Measurements from ENCODE around the gene TDRD12.
"Not testable (repeated sequence)": the region's sequence is repeated elsewhere in the genome, so short reads cannot be mapped to it uniquely, and the experiment has no call there.

Gene TDRD12

DNA sequence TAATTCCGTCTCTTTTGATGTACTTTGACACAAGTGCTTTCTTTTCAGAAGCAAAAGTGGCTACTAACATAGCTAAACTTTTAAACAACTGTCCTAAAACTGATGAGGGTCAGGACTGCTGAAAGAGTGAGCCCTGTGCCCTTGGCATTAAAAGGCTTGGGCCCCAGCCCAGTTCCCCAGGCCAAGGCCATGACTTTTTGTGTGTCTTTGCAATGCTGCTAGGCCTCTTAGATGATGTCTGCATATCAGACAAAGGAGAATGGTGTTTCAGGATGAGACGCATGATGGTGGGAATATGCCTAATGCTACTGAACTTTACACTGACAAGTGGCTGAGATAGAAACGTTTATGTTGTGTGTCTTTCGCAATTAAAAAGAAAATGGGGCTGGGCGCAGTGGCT lies 112.0 kb downstream of the TDRD12 start:
- H3K27me3 ChIP-seq (ENCODE audit: control insufficient read depth in 1 of 2, insufficient read depth in 2 of 2, low read length in 2 of 2): no peaks in the 10 kb centered on the region
- H3K9me3 ChIP-seq (ENCODE audit: control insufficient read depth in 2 of 2, low read length in 2 of 2): no peaks in the 10 kb centered on the region
- H3K27ac ChIP-seq (ENCODE audit: low read length): no peak overlapping the region
- H3K4me1 ChIP-seq (ENCODE audit: control insufficient read depth, insufficient read depth, low read length): no peaks in the 10 kb centered on the region
- no peak overlapping the region for H3K9ac ChIP-seq (ENCODE audit: low read length in 2 of 2)
- H3K4me3 ChIP-seq (ENCODE audit: low read length in 2 of 2): no peak overlapping the region
- peaks cover 0 to 2% of the 10 kb centered on the region in 2 donors for H3K36me3 ChIP-seq (ENCODE audit: control insufficient read depth in 2 of 2, insufficient read depth in 2 of 2, low read length in 2 of 2)

DNA sequence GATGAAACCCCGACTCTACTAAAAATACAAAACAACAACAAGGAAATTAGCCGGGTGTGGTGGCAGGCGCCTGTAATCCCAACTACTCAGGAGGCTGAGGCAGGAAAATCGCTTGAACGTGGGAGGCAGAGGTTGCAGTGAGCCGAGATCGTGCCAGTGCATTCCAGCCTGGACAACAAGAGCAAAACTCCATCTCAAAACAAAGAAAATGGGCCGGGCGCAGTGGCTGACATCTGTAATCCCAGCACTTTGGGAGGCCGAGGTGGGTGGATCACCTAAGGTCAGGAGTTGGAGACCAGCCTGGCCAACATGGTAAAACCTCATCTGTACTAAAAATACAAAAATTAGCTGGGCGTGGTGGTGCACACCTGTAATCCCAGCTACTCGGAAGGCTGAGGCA lies 112.5 kb downstream of the TDRD12 start:
- not testable (repeated sequence) for H3K27me3 ChIP-seq (ENCODE audit: control insufficient read depth in 1 of 2, insufficient read depth in 2 of 2, low read length in 2 of 2); H3K4me3 ChIP-seq (ENCODE audit: low read length in 2 of 2); H3K27ac ChIP-seq (ENCODE audit: low read length); H3K4me1 ChIP-seq (ENCODE audit: control insufficient read depth, insufficient read depth, low read length); H3K9ac ChIP-seq (ENCODE audit: low read length in 2 of 2); H3K36me3 ChIP-seq (ENCODE audit: control insufficient read depth in 2 of 2, insufficient read depth in 2 of 2, low read length in 2 of 2); H3K9me3 ChIP-seq (ENCODE audit: control insufficient read depth in 2 of 2, low read length in 2 of 2)

DNA sequence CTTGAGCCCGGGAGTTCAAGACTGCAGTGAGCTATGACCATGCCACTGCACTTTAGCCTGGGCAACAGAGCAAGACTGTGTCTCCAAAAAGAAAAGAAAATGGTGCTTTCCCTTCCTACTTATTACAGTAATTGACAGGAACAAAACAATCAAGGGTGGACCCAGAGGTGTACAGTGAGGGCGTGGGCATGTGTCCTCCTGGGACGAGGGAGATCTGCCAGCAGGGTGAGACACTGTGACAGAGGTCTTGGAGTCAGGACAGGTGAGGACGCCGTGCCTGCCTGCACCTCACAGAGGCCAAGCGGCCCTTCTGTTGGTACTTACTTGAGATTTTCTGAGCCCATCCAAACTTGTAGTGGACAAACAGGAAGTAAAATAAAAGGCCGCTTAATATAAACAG lies 113.3 kb downstream of the TDRD12 start:
- not testable (repeated sequence) for H3K27me3 ChIP-seq (ENCODE audit: control insufficient read depth in 1 of 2, insufficient read depth in 2 of 2, low read length in 2 of 2); H3K9me3 ChIP-seq (ENCODE audit: control insufficient read depth in 2 of 2, low read length in 2 of 2); H3K4me1 ChIP-seq (ENCODE audit: control insufficient read depth, insufficient read depth, low read length); H3K36me3 ChIP-seq (ENCODE audit: control insufficient read depth in 2 of 2, insufficient read depth in 2 of 2, low read length in 2 of 2); H3K9ac ChIP-seq (ENCODE audit: low read length in 2 of 2); H3K4me3 ChIP-seq (ENCODE audit: low read length in 2 of 2); H3K27ac ChIP-seq (ENCODE audit: low read length)

GRCh38 chr19:32833388-32833787 lies 113.8 kb downstream of the TDRD12 start:
- not testable (repeated sequence) for H3K4me1 ChIP-seq (ENCODE audit: control insufficient read depth, insufficient read depth, low read length); H3K27ac ChIP-seq (ENCODE audit: low read length); H3K4me3 ChIP-seq (ENCODE audit: low read length in 2 of 2); H3K36me3 ChIP-seq (ENCODE audit: control insufficient read depth in 2 of 2, insufficient read depth in 2 of 2, low read length in 2 of 2); H3K9me3 ChIP-seq (ENCODE audit: control insufficient read depth in 2 of 2, low read length in 2 of 2); H3K27me3 ChIP-seq (ENCODE audit: control insufficient read depth in 1 of 2, insufficient read depth in 2 of 2, low read length in 2 of 2); H3K9ac ChIP-seq (ENCODE audit: low read length in 2 of 2)

GRCh38 chr19:32837531-32837930 lies 118.0 kb downstream of the TDRD12 start:
- peaks cover 0 to 9% of the 10 kb centered on the region in 2 donors for H3K9me3 ChIP-seq (ENCODE audit: control insufficient read depth in 2 of 2, low read length in 2 of 2)

DNA sequence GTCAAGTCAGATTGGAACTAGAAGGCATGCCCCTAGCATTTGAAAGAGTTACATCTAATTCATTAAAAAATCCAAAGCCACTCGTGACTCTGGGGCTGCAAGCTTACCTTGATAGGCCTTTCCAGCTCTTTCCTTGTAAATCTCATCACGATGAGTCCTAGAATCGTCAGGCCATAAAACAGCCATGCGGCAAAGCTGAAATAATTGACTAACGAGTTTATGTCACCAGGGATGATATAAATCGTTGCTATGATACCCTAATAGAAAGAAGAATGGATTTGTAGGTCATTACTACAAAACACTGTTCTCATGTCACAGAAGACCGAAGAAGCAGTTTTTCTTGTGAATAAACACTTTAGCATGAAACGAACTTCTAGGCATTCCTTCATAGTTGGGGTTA lies 122.5 kb downstream of the TDRD12 start:
- Histone ChIP-seq H3K4me1 (ENCODE audit: control insufficient read depth, insufficient read depth, low read length) (no peaks in the 10 kb centered on the region), H3K27ac (ENCODE audit: low read length) (no peak overlapping the region), H3K9ac (ENCODE audit: low read length in 2 of 2) (no peak overlapping the region), H3K27me3 (ENCODE audit: control insufficient read depth in 1 of 2, insufficient read depth in 2 of 2, low read length in 2 of 2) (no peaks in the 10 kb centered on the region), H3K9me3 (ENCODE audit: control insufficient read depth in 2 of 2, low read length in 2 of 2) (peaks cover 0 to 9% of the 10 kb centered on the region in 2 donors), H3K4me3 (ENCODE audit: low read length in 2 of 2) (no peak overlapping the region), H3K36me3 (ENCODE audit: control insufficient read depth in 2 of 2, insufficient read depth in 2 of 2, low read length in 2 of 2) (peaks cover 0 to 3% of the 10 kb centered on the region in 2 donors)

More at GRCh38 chr19:32837531-32837930, 118.0 kb downstream of the TDRD12 start:
- no peak overlapping the region for H3K9ac ChIP-seq (ENCODE audit: low read length in 2 of 2)
- no peak overlapping the region for H3K4me3 ChIP-seq (ENCODE audit: low read length in 2 of 2)
- no peaks in the 10 kb centered on the region for H3K4me1 ChIP-seq (ENCODE audit: control insufficient read depth, insufficient read depth, low read length)
- H3K27ac ChIP-seq (ENCODE audit: low read length): no peak overlapping the region
- peaks cover 0 to 3% of the 10 kb centered on the region in 2 donors for H3K36me3 ChIP-seq (ENCODE audit: control insufficient read depth in 2 of 2, insufficient read depth in 2 of 2, low read length in 2 of 2)
- no peaks in the 10 kb centered on the region for H3K27me3 ChIP-seq (ENCODE audit: control insufficient read depth in 1 of 2, insufficient read depth in 2 of 2, low read length in 2 of 2)

DNA sequence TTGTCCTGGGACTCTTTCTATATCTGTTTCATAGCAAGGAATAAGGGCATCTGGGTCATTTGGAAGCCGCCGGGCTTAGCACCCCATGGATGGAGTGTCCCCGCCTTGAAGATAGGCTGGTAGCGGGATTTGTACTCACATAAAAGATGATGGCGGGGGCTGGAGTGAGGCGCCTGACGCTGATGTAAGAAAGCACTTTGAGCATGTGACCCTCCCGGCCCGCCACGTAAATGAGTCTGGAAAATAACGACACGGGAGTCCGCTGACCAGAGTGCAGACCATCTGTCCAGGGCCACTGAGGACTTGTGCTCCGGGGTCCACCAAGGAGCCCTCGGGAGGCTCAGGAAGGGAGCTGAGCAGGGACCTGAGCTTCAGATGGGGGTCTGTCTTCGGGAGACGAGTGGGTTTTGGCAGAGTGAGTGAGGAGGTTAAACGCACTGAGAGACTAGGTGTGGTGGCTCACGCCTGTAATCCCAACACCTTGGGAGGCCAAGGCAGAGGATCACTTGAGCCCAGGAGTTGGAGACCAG lies 124.2 kb downstream of the TDRD12 start:
- H3K27me3 ChIP-seq (ENCODE audit: control insufficient read depth in 1 of 2, insufficient read depth in 2 of 2, low read length in 2 of 2): no peaks in the 10 kb centered on the region
- H3K9ac ChIP-seq (ENCODE audit: low read length in 2 of 2): no peak overlapping the region
- peaks cover 0 to 9% of the 10 kb centered on the region in 2 donors for H3K9me3 ChIP-seq (ENCODE audit: control insufficient read depth in 2 of 2, low read length in 2 of 2)
- peaks cover 0 to 3% of the 10 kb centered on the region in 2 donors for H3K36me3 ChIP-seq (ENCODE audit: control insufficient read depth in 2 of 2, insufficient read depth in 2 of 2, low read length in 2 of 2)
- H3K4me1 ChIP-seq (ENCODE audit: control insufficient read depth, insufficient read depth, low read length): no peaks in the 10 kb centered on the region
- H3K27ac ChIP-seq (ENCODE audit: low read length): no peak overlapping the region
- H3K4me3 ChIP-seq (ENCODE audit: low read length in 2 of 2): no peak overlapping the region

DNA sequence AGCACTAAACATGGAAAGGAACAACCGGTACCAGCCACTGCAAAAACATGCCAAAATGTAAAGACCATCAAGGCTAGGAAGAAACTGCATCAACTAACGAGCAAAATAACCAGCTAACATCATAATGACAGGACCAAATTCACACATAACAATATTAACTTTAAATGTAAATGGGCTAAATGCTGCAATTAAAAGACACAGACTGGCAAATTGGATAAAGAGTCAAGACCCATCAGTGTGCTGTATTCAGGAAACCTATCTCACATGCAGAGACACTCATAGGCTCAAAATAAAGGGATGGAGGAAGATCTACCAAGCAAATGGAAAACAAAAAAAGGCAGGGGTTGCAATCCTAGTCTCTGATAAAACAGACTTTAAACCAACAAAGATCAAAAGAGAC lies 128.5 kb downstream of the TDRD12 start:
- not testable (repeated sequence) for H3K27ac ChIP-seq (ENCODE audit: low read length); H3K4me1 ChIP-seq (ENCODE audit: control insufficient read depth, insufficient read depth, low read length); H3K36me3 ChIP-seq (ENCODE audit: control insufficient read depth in 2 of 2, insufficient read depth in 2 of 2, low read length in 2 of 2); H3K9ac ChIP-seq (ENCODE audit: low read length in 2 of 2); H3K27me3 ChIP-seq (ENCODE audit: control insufficient read depth in 1 of 2, insufficient read depth in 2 of 2, low read length in 2 of 2); H3K9me3 ChIP-seq (ENCODE audit: control insufficient read depth in 2 of 2, low read length in 2 of 2); H3K4me3 ChIP-seq (ENCODE audit: low read length in 2 of 2)

DNA sequence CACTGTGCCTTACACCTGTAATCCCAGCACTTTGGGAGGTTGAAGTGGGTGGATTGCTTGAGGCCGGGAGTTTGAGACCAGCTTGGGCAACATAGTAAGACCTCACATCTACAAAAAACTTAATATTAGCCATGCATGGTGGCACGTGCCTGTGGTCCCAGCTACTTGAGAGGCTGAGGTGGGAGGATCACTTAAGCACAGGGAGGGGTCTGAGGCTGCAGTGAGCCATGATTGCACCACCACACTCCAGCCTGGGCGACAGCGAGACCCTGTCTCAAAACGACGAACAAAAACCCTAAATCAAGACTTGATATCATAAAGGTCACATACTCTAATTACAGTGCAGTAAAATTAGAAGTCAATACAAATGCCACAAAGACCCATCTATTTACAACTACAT lies 132.6 kb downstream of the TDRD12 start:
- H3K9ac ChIP-seq (ENCODE audit: low read length in 2 of 2): no peak overlapping the region
- H3K36me3 ChIP-seq (ENCODE audit: control insufficient read depth in 2 of 2, insufficient read depth in 2 of 2, low read length in 2 of 2): no peaks in the 10 kb centered on the region
- no peaks in the 10 kb centered on the region for H3K27me3 ChIP-seq (ENCODE audit: control insufficient read depth in 1 of 2, insufficient read depth in 2 of 2, low read length in 2 of 2)
- no peak overlapping the region for H3K4me3 ChIP-seq (ENCODE audit: low read length in 2 of 2)
- no peaks in the 10 kb centered on the region for H3K4me1 ChIP-seq (ENCODE audit: control insufficient read depth, insufficient read depth, low read length)
- H3K9me3 ChIP-seq (ENCODE audit: control insufficient read depth in 2 of 2, low read length in 2 of 2): no peaks in the 10 kb centered on the region
- H3K27ac ChIP-seq (ENCODE audit: low read length): no peak overlapping the region

- not testable (repeated sequence) for H3K27ac ChIP-seq (ENCODE audit: low read length); H3K9me3 ChIP-seq (ENCODE audit: control insufficient read depth in 2 of 2, low read length in 2 of 2); H3K36me3 ChIP-seq (ENCODE audit: control insufficient read depth in 2 of 2, insufficient read depth in 2 of 2, low read length in 2 of 2); H3K27me3 ChIP-seq (ENCODE audit: control insufficient read depth in 1 of 2, insufficient read depth in 2 of 2, low read length in 2 of 2); H3K4me1 ChIP-seq (ENCODE audit: control insufficient read depth, insufficient read depth, low read length); H3K9ac ChIP-seq (ENCODE audit: low read length in 2 of 2); H3K4me3 ChIP-seq (ENCODE audit: low read length in 2 of 2)
Observed at GRCh38 chr19:32856818-32857217, 137.3 kb downstream of the TDRD12 start.

- H3K27me3 ChIP-seq (ENCODE audit: control insufficient read depth in 1 of 2, insufficient read depth in 2 of 2, low read length in 2 of 2): no peaks in the 10 kb centered on the region
- no peaks in the 10 kb centered on the region for H3K36me3 ChIP-seq (ENCODE audit: control insufficient read depth in 2 of 2, insufficient read depth in 2 of 2, low read length in 2 of 2)
- no peak overlapping the region for H3K9ac ChIP-seq (ENCODE audit: low read length in 2 of 2)
- no peaks in the 10 kb centered on the region for H3K9me3 ChIP-seq (ENCODE audit: control insufficient read depth in 2 of 2, low read length in 2 of 2)
- no peaks in the 10 kb centered on the region for H3K4me1 ChIP-seq (ENCODE audit: control insufficient read depth, insufficient read depth, low read length)
- H3K4me3 ChIP-seq (ENCODE audit: low read length in 2 of 2): no peak overlapping the region
- no peak overlapping the region for H3K27ac ChIP-seq (ENCODE audit: low read length)
Observed at GRCh38 chr19:32857584-32857983, 138.0 kb downstream of the TDRD12 start.
